Esophagus muscularis mucosa (tissue), 4 donors: ENCODE data around the gene TNS1.

Experiments used
- CTCF ChIP-seq, 3 experiments: fragments of 200-600 bp in 2 of 3; fragments of 450-650 bp in 1 of 3; sonication (generic) in 2 of 3; IDR thresholded peaks; one replicate each; pipeline ENCODE4 v1.5.1; 2017 to 2019; ENCODE audit warnings: antibody characterized with exemption in 3 of 3, mild to moderate bottlenecking in 2 of 3, moderate library complexity in 1 of 3
- EP300 ChIP-seq: sonication (generic); formaldehyde crosslinking; IDR thresholded peaks from one replicate; pipeline ENCODE4 v1.6.1; 2017; ENCODE audit warnings: antibody characterized with exemption
- POLR2A ChIP-seq: fragments of 450-650 bp; IDR thresholded peaks from one replicate; pipeline ENCODE4 v1.6.1; 2017; ENCODE audit warnings: antibody characterized with exemption, moderate library complexity, mild to moderate bottlenecking, low read depth
- POLR2AphosphoS5 ChIP-seq, 2 donors: sonication (generic); formaldehyde crosslinking; IDR thresholded peaks; one replicate each; pipeline ENCODE4 v1.6.1; 2017; ENCODE audit warnings: antibody characterized with exemption in 2 of 2

- no peak for TF ChIP-seq CTCF (IDR thresholded peaks at IDR 0.05)
- TF ChIP-seq POLR2AphosphoS5 (IDR thresholded peaks at IDR 0.05) = no peak
- TF ChIP-seq POLR2A = no peak
- TF ChIP-seq EP300 = no peak
Measured at GRCh38 chr2:218029366-218030360, 26.9 kb upstream of the TNS1 start.
